A549 (cell line): ENCODE results near the gene DCLK1.

Experiments used
- FOSL2 ChIP-seq, 2 experiments: fragments of 450-650 bp in 1 of 2; fragments of >200 bp in 1 of 2; sonication (Bioruptor Twin) in 1 of 2; formaldehyde crosslinking; IDR thresholded peaks; 2 replicates each; pipeline versions ENCODE4 v1.5.0 to v1.6.1; 2016 to 2020; ENCODE audit warnings: mild to moderate bottlenecking in 1 of 2, moderate library complexity in 1 of 2
- POLR2A ChIP-seq: IDR thresholded peaks from 2 replicates; pipeline ENCODE4 v1.6.1; 2012; ENCODE audit warnings: mild to moderate bottlenecking, low read length
- TF ChIP-seq, protein P1 (sequence below): fragments of 150-350 bp; IDR thresholded peaks from 2 replicates; pipeline ENCODE4 v1.6.1; 2014; ENCODE audit warnings: low read depth, mild to moderate bottlenecking, low read length

GRCh38 chr13:35849256-35849644 is 281.9 kb downstream of the DCLK1 start:
- TF ChIP-seq POLR2A (no peak), FOSL2 (IDR thresholded peaks at IDR 0.05) (no peak), FOSL2 (CRISPR knock-in tag; IDR thresholded peaks at IDR 0.05) (no peak)
- TF ChIP-seq, protein P1, sequence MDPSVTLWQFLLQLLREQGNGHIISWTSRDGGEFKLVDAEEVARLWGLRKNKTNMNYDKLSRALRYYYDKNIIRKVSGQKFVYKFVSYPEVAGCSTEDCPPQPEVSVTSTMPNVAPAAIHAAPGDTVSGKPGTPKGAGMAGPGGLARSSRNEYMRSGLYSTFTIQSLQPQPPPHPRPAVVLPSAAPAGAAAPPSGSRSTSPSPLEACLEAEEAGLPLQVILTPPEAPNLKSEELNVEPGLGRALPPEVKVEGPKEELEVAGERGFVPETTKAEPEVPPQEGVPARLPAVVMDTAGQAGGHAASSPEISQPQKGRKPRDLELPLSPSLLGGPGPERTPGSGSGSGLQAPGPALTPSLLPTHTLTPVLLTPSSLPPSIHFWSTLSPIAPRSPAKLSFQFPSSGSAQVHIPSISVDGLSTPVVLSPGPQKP: no peak
